DMS79 treated with DMSO at 0.1 percent for 48 hours (cell line): ENCODE results near the gene ANHX.
"Not testable (repeated sequence)": the region's sequence is repeated elsewhere in the genome, so short reads cannot be mapped to it uniquely, and the experiment has no call there.

Experiments
- DNase-seq: peaks from one replicate; lab custom pipeline; 2025; lab: John Stamatoyannopoulos, UW

Gene ANHX

DNA sequence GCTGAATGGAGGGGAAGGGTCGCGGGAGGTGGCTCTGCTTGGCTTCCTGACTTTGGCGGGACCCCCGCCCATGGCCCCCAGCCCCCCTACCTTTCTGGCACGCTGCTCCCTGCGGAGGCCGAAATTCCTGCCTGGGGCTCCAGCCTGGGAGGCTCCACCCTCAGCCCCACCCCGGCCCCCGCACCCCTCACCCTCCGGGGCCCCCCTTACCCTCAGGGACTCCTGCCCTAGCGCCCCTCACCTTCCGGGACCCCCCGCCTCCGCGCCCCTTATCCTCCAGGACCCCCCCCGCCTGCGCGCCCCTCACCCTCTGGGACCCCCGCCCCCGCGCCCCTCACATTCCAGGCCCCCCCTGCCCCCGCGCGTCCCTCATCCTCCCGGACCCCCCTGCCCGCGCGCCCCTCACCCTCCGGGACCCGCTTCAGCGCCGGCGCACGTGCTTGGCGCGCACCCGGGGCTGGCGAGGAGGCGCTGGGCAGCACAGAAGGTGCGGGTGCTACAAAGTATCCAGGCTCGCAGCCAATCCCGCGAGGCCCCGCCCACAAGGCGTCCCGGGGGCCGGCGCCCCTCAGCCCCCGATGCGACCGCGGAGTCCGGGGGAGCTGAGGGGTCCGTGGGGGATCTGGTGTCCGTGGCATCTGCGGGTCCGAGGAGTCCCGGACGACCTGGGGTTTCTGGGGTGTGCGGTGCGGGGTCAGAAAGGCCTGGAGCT lies at the start of gene ANHX:
Gene ANHX (minus strand): TSS at position 477 of the 712 bp plus-strand sequence. CDS start 1,521 bp downstream, outside the sequence.
- no peak for DNase-seq

DNA sequence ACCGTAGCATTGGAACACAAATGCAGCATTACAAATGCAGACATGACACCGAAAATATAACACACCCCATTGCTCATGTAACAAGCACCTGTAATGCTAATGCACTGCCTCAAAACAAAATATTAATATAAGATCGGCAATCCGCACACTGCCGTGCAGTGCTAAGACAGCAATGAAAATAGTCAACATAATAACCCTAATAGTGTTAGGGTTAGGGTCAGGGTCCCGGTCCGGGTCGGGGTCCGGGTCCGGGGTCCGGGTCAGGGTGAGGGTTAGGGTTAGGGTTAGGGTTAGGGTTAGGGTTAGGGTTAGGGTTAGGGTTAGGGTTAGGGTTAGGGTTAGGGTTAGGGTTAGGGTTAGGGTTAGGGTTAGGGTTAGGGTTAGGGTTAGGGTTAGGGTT lies 29.0 kb upstream of the ANHX start:
- DNase-seq, result not testable (repeated sequence)

DNA sequence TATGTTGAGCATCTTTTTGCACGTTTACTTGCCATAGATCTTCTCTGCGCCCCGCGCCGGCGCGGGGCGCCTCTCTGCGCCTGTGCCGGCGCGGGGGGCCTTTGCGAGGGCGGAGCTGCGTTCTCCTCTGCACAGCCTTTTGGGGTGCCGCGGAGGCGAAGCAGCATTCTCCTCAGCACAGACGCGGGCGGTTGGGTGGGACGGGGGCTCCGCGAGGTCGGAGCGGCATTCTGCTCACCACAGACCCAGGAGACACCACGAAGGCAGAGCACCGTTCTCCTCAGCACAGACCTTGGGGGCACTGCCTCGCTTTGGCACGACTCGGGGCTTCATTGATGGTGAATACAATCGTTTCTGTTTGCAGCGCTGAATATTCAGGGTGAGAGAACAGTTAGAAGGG lies 28.5 kb upstream of the ANHX start:
- no peak for DNase-seq

DNA sequence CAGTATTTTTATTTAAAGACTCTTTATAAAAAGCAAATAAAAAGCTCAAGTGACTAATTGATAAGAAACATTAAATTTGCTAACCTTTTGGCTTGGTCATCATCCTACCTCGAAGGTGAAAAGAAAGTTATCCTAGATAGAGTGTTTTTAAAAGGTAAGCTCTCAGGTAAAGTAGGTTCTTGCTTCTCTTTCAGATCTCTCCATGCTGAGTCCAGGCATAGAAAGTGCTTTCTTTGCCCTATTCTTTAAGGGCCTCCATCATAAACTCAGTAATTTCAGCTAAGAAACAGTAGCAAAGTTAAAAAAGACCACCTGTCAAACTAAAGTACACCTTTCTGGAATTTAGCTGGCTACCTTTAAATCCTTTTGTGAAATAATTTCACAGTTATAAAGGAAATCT lies 20.6 kb upstream of the ANHX start:
- no peak for DNase-seq

DNA sequence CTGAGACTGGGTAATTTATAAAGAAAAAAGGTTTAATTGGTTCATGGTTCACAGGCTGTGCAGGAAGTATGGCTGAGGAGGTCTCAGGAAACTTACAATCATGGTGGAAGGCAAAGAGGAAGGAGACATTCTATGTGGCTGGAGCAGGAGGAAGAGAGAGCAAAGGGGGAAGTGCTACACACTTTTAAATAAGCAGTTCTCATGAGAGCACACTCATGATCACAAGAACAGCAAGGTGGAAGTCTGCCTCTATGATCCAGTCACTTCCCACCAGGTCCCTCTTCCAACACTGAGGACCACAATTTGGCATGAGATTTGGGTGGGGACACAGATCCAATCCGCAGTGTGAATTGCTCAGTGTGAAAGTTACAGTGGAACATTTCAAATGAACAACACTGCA lies 20.2 kb upstream of the ANHX start:
- DNase-seq, result not testable (repeated sequence)

DNA sequence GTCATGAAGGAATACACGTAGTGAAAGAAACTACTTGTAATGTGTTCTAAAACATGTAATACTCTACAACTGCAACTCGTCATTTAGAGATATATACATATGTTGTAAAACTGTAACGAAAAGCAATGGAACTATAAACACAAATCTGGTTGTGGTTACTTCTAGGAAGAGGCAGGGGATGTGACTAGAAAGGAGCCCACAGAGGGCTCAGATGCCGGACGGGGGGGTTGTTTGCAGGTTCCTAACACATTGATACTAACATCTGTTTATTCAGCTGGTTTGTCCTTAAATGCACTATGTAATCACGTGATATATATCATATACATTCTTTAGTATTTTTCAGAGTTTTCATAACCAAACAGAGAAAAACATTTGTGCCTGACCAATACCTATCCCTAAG lies 16.1 kb upstream of the ANHX start:
- no peak for DNase-seq

DNA sequence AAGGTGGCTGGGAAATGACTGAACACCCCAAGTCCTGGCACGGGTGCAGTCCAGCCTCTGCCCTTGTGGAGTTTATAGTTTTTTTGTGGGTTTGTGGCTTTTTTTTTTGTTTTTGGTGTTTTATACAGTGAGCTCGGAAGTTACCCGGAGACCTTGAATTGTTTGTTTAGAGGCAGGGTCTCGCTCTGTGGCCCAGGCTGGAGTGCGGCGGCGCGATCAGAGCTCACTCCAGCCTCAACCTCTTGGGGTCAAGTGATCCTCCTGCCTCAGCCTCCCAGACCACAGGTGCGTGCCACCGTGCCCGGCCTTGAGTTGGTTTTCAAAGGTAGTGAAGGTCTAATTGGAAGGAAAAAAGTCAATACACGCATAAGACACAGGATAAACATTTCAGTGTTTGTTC lies 879 bp upstream of the ANHX start:
- no peak for DNase-seq

DNA sequence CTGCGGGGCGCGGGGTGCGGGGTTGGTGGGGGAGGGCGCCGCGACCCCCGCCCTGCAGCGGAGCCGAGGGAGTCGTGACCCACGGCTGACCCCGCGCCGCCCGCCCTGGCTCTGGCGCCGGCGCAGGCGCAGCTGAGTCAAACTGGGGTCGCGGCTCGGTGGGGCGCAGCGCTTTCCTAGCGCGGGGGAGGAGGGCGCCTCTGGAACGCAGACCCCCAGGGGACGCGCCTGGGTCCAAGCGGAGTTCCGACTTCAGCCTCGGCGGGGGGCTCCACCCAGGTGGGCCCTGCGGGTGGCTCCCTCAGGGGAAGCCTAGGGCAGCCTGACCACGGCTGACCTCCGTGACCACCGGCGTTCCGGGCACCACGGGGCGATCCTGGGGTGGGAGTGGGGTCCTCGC lies 467 bp upstream of the ANHX start:
- DNase-seq, result no peak

DNA sequence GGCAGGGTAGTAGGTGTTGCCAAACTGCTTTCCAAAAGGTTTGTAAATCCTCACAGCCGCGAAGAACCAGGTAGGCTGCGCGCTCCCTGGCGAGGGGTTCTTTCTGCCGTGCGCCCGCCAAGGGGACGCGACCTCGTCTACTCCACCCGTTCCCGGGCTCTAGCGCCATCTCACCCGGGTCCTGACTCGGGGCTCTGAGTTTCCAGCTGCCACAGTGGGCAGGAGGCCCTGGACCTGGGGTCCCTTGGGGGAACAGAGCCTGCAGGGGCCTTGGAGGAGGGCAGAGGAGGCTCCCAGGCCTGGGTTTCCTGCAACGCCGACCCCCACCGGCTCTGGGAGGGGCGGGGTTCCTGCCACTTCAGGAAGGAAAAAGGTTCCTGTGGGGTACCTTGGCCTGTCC lies 706 bp downstream of the ANHX start:
- DNase-seq, result no peak

DNA sequence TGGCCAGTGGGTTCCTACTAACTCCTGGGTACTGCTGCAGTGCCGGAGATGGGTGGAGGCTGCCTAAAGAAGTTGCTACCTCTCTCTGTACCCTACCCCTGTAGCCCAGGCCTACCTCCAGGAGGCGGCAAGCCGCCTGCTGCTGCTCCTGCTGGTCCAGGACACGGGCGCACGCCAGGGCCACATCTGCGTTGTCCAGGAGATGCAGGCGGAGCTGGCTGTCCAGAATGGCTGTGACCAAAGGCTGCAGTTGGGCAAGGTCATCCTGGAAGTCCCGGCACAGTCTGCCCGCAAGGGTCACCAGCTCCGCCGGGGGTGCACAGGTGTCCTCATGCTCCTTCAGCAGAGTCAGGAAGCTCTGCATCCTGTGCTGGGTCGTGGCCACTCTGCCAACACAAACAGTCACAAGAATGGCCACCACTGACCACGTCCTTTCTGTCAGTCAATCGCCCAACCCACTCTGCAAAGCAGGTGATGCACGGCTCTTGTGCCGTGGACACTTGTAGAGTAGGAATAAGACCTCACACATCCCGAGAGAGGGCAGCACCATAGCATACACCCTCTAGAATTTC lies 1.6 kb downstream of the ANHX start:
- no peak for DNase-seq

DNA sequence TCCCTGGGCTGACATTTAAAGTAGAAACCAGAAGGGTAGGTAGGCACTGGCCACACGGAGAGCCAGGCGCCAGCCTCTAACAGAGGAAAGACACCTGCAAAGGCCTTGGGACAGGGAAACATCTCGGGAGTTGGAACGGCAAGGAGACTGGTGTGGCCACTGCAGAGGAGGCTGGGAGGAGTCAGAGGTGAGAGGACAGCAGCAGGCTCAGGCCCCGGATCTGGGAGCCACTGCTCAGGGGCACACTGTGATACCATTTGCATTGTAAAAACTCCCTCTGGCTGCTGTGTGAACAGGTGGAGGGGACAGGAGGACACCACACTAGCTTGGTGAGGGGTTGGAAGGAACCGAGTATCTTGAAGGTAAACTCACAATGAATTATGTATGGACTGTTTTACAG lies 2.7 kb downstream of the ANHX start:
- DNase-seq, result no peak

DNA sequence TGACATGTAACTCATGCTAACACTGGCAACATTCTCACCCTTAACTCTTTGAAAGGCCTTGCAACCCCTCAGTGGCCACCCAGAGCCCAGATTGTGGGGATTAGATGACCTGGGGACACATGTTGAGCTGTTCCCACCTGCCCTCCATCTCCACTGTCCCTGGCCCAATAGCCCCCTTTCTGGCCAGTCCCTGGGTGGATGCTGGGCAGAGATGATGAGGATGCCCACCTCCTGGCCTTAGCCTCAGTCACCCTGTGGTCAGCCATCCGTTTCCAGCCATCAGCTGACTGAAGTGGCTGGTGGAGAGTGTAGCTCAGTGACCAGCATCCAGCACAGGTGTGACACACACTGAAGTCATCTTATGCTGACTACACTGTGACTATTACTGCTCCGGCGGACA lies 4.7 kb downstream of the ANHX start:
- no peak for DNase-seq

DNA sequence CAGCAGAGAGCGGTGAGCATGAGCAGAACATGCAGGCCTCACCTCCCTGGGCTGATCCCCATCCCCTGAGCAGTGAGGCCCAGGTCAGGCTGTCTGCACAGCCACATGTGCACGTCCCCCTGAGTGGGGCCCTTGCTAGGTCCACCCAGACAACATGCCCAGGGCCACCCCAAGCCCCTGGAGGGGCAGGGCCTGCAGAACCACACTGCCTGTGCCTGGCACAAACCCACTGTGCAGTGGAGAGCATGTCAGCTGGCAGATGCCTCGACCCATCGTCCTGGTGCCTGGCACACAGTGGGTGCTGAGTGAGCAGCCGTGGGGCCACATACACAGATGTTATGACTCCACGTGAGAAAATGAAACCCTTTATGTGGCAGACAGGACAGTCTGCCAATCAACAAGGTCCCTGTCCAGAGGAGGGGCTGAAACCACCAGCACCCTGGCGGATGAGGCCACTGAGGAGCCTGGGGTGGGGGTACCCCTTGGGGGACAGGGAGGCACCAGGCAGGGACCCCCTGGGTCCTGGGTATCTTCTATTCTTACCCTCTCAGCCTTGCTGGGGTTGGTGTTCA lies 8.3 kb downstream of the ANHX start:
- no peak for DNase-seq

DNA sequence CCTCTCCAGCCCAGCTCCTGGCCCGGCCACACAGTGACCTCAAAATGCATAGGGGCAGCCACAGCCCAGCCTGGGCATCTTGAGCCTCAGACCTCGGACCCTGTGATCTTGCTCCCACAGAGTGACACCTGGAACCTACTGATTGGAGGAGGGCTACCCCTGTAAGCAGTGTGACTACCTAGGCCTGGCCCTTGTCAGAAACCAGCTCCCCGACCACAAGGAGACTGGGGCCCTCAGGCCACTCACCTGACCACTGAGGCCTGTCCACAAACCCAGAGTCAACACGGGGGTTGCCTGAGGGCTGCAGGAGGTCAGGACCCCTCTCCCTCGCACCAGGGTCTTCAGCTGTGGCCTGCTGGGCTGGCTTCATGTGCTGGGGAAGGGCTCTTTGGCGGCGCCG lies 9.0 kb downstream of the ANHX start:
- DNase-seq, result no peak

DNA sequence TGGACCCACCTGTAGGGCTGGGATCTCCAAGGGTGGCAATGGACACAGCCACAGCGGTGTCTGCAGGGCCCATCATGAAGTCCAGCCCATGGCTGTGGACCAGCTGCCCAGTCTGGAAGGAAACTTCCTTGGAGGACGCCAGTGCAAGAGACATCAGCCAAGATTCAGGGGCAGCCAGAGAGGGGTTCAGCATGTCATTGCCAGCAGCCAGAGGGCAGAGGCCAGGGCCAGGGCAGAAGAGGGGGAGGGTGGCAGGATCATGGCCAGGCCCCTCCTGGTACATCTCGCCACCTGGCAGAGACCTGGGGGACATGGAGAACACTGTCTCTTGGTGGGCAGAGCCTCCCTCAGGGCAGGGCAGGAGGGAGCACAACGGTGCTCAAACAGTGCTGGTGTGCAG lies 10.2 kb downstream of the ANHX start:
- DNase-seq, result no peak

DNA sequence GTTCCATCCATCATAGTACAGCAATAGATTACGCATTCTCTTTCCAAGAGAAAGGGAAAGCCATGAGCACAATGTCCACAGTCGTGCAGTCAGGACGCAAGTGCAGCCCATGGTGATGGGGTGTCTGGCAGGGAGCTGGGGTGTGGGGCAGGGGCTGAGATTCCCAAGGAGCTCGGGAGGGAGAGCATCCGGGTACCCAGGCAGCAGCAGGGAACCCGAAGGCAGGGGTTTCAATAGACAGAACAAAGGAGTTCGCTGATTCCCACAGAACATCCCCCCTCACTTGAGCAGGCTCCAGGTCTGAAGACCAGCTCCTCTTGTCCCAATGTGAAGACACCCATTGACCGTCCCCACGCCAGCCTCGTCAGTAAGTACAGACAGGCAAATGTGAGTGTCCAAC lies 13.5 kb downstream of the ANHX start:
- DNase-seq, result no peak

DNA sequence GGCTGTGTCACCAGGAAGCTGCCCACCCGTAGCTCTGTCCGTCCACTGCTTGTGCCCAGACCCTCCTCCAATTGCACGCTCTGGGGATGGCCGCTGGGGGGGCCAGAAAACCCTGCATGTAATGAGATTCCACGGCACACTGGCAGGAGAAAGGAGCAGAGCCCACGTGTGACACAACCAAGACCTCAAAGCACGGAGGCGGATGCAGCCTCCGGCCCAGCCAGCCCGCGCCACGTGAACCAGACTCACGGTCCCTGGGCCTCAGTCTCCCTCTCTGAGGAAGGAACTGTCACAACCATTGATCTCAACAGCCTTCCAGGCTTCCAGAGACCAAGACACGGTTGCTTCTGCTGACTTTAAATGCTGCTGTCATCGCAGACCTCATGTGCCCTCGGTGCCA lies 14.4 kb downstream of the ANHX start:
- DNase-seq, result no peak

DNA sequence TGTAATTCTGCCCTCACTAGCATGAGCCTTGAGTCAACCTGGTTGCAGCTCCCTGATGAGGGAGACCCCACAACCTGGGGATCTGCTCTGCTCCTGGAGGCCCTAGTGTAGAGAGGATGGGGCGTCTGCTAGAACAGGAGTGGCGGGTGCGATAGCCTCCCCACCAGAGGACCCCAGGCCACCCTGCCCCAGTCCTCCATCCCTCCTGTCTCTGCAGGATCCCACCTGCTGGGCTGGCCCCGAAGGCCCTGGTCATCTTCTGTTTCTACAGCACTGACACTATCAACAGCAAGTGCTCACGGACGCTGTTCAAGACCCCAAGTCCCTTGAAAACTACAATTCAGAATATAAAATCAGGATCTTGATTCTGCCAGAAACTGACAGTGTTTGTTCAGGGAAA lies 15.2 kb downstream of the ANHX start:
- DNase-seq, result no peak

DNA sequence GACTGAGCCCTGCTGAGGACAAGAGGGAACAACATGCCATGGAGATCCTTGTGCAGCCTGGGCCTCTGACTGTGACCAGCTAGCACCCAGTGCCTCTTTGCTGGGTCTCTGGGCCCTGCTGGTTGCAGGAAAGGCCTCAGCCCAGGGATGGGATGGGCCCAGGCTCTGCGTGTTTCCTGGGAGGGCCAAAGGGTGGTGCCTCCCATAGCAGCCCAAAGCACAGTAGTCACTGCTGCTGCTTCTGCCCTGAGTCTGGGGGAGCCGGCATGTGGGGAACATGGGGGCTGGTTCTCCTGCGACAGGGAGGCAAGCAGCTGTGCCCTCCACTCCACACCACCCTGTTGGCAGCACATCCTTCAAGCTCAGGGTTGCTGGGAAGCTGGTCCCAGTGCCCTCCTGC lies 18.5 kb downstream of the ANHX start:
- no peak for DNase-seq

DNA sequence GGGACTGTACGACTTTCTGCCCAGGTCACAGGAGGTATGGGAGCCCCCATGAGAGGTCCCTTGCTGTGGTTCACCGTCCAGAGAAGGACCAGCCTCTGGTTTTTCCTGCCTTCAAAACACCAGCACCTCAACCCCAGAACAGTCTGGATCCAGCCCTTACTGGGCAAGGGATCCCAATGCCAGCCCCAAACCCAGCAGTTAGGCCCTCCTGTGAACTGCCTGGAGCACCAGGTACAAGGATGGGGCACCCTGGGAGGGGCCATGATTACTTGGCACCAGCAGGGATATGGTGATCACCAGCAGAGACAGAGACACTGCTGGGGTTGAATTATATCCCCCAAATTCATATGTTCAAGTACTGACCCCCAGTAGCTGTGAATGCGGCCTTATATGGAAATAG lies 20.0 kb downstream of the ANHX start:
- DNase-seq, result no peak

DNA sequence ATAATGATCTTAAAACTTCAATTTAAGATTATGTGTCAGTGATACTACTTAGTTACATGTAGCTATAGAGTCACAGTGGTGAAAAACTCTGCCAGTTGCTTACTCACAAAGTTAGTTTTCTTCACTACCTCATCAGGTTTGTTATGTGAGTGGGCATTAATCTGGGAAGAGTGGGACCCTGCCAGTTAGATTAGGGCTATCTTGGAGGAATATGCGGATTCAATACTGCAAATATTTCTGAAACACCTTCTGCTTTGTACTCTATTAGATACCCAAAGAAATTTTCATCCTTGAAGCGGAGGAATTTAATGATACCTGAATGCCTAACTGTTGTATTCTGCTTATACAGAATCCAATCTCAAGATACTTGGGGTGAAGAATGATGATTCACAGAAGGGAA lies 29.3 kb downstream of the ANHX start:
- no peak for DNase-seq

DNA sequence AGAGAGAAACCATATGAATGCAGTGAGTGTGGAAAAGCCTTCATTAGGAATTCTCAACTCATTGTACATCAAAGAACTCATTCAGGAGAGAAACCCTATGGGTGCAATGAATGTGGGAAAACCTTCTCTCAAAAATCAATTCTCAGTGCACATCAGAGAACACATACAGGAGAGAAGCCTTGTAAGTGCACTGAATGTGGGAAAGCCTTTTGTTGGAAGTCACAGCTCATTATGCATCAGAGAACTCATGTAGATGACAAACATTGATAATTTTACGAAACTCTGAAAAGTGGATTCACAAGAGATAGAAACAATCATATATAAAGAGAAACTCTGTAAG lies 31.4 kb downstream of the ANHX start:
- DNase-seq, result no peak

DNA sequence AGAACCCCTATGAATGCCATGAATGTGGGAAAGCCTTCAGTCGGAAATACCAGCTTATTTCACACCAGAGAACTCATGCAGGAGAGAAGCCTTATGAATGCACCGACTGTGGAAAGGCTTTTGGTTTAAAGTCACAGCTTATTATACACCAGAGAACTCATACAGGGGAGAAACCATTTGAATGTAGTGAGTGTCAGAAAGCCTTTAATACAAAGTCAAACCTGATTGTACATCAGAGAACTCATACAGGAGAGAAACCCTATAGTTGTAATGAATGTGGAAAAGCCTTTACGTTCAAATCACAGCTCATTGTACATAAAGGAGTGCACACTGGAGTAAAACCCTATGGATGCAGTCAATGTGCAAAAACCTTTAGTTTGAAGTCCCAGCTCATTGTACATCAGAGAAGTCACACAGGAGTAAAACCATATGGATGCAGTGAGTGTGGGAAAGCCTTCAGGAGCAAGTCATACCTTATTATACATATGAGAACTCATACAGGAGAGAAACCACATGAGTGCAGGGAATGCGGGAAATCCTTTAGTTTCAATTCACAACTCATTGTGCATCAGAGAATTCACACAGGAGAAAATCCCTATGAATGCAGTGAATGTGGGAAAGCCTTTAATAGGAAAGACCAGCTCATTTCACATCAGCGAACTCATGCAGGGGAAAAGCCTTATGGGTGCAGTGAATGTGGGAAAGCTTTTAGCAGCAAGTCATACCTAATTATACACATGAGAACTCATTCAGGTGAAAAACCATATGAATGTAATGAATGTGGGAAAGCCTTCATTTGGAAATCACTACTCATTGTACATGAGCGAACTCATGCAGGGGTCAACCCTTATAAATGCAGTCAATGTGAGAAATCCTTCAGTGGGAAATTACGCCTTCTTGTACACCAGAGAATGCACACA lies 32.1 kb downstream of the ANHX start:
- DNase-seq, result no peak
